Body of pancreas (tissue), 4 donors: ENCODE results near the gene DNAJB12.

Experiments used
- CTCF ChIP-seq, 7 experiments: fragments of 450-650 bp in 4 of 7; fragments of 200-600 bp in 3 of 7; sonication (generic) in 3 of 7; IDR thresholded peaks; one replicate each; pipeline ENCODE4 v1.5.1; 2016 to 2019; ENCODE audit warnings: antibody characterized with exemption in 7 of 7
- POLR2A ChIP-seq, 3 donors: fragments of 450-650 bp; IDR thresholded peaks; one replicate each; pipeline ENCODE4 v1.6.1; 2016; ENCODE audit warnings: antibody characterized with exemption in 3 of 3, mild to moderate bottlenecking in 2 of 3

GRCh38 chr10:72310241-72310633 is 44.5 kb downstream of the DNAJB12 start:
- TF ChIP-seq POLR2A (IDR thresholded peaks at IDR 0.05) (no peak), CTCF (IDR thresholded peaks at IDR 0.05) (no peak)
